Effector memory CD4-positive, alpha-beta T cell (primary cell): ENCODE data around the gene CNKSR1.

Experiments used
- DNase-seq, 3 donors: peaks; one replicate each; pipeline ENCODE4 v3.0.0-alpha.2; 2020
- H3K27ac ChIP-seq: 2 replicates; pipeline ENCODE4 v1.7.0; 2013; ENCODE audit warnings: mild to moderate bottlenecking, low read length, moderate library complexity; ENCODE audit not compliant: insufficient read depth, poor library complexity, severe bottlenecking
- H3K27me3 ChIP-seq: replicated peaks from 2 replicates; pipeline ENCODE4 v1.7.0; 2013; ENCODE audit warnings: mild to moderate bottlenecking, low read length; ENCODE audit not compliant: insufficient read depth, control insufficient read depth, poor library complexity, severe bottlenecking
- H3K36me3 ChIP-seq: 2 replicates; pipeline ENCODE4 v1.7.0; 2013; ENCODE audit warnings: mild to moderate bottlenecking, low read length, moderate library complexity; ENCODE audit not compliant: control insufficient read depth, insufficient read depth
- H3K4me1 ChIP-seq: 2 replicates; pipeline ENCODE4 v1.7.0; 2013; ENCODE audit warnings: low read length, mild to moderate bottlenecking; ENCODE audit not compliant: control insufficient read depth, insufficient read depth, poor library complexity, severe bottlenecking
- H3K4me3 ChIP-seq: 2 replicates; pipeline ENCODE4 v1.7.0; 2013; ENCODE audit warnings: low read length, low read depth, mild to moderate bottlenecking; ENCODE audit not compliant: insufficient read depth, poor library complexity, severe bottlenecking
- H3K9me3 ChIP-seq: 2 replicates; pipeline ENCODE4 v1.7.0; 2013; ENCODE audit warnings: mild to moderate bottlenecking, low read length, moderate library complexity; ENCODE audit not compliant: control insufficient read depth
- total RNA-seq, 3 donors: gene quantifications; one replicate each; lab custom pipeline; 2026; lab: John Stamatoyannopoulos, UW

Gene CNKSR1, protein sequence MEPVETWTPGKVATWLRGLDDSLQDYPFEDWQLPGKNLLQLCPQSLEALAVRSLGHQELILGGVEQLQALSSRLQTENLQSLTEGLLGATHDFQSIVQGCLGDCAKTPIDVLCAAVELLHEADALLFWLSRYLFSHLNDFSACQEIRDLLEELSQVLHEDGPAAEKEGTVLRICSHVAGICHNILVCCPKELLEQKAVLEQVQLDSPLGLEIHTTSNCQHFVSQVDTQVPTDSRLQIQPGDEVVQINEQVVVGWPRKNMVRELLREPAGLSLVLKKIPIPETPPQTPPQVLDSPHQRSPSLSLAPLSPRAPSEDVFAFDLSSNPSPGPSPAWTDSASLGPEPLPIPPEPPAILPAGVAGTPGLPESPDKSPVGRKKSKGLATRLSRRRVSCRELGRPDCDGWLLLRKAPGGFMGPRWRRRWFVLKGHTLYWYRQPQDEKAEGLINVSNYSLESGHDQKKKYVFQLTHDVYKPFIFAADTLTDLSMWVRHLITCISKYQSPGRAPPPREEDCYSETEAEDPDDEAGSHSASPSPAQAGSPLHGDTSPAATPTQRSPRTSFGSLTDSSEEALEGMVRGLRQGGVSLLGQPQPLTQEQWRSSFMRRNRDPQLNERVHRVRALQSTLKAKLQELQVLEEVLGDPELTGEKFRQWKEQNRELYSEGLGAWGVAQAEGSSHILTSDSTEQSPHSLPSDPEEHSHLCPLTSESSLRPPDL
- total RNA-seq: 1.6 to 2.6 (median 1.9) reads per million in 3 donors

DNA sequence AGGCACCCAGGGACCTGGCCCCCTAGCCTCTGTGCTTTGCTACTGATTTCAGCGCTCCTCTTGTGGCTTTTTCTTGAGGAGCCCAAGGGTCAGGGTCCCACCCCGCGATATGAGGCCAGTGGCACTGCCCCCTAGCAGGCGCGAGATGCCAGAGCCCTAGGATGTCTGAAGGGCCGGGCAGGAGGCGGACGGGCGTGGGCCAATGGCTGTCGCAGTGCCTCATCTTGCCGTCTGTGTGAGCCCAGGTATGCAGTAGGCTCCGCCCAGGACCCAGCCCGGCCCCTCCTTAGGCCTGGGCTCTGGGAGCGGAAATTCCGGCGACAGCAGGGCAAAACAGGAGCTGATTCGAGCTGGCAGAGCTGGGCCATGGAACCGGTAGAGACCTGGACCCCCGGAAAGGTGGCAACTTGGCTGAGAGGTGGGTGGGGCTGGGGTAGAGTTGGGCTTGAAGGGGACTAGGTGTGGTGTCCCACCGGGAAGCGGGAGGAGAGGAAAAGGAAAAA, at the start of gene CNKSR1:
Gene CNKSR1 (plus strand): TSS at position 310 of the 503 bp plus-strand sequence. CDS start 57 bp downstream, at position 367.
- Histone ChIP-seq H3K27ac (no peak within 1 kb of the TSS), H3K4me1 (no peaks in the 10 kb centered on the region), H3K36me3 (no peaks in the 10 kb centered on the region), H3K4me3 (no peak within 1 kb of the TSS), H3K27me3 (no peaks in the 10 kb centered on the region), H3K9me3 (no peaks in the 10 kb centered on the region)
- no peak for DNase-seq

DNA sequence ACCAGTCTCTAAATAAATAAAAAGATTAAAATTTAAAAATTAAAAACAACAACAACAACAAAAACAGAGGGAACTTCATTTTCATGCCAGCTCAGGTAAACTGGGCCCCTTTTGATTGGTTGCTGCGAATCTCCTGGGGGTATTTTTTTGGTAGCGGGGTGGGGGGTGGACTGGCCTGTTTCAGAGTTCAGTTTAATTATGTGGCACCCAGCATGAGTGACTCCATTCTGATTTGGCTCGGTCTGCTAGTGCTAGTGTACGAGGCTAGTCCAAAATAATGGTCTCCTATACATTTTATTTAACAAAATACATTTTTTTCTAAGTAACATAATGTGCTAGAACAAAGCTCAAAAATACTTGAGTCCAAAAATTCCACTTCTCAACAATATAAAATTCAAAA, 47.5 kb upstream of the CNKSR1 start:
- DNase-seq: no peak
- Histone ChIP-seq H3K27ac (no peak overlapping the region), H3K4me3 (no peak overlapping the region), H3K9me3 (no peaks in the 10 kb centered on the region), H3K36me3 (no peaks in the 10 kb centered on the region), H3K27me3 (no peaks in the 10 kb centered on the region), H3K4me1 (peaks cover 15% of the 10 kb centered on the region)

DNA sequence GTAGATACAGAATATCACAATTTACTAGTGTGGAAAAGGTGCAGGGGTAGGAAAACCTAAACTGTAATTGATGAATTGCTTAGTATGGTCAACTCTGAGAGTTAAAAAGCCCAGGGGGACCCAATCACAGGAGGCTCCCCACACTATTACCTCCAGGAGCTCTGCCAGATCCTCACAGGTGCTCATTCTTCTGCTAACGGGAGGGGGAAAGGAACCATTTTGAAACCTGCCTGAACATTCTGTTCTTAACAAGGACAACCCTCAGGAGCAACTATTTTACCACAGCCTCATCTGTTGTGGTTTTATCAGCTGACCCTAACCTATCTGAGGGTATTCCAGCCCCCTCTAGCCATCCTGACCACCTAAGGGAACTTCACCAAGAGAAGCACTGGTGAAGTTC, 46.6 kb upstream of the CNKSR1 start:
- Histone ChIP-seq H3K4me1 (peaks cover 14% of the 10 kb centered on the region), H3K27me3 (no peaks in the 10 kb centered on the region), H3K36me3 (no peaks in the 10 kb centered on the region), H3K9me3 (no peaks in the 10 kb centered on the region), H3K27ac (no peak overlapping the region), H3K4me3 (no peak overlapping the region)
- no peak for DNase-seq

DNA sequence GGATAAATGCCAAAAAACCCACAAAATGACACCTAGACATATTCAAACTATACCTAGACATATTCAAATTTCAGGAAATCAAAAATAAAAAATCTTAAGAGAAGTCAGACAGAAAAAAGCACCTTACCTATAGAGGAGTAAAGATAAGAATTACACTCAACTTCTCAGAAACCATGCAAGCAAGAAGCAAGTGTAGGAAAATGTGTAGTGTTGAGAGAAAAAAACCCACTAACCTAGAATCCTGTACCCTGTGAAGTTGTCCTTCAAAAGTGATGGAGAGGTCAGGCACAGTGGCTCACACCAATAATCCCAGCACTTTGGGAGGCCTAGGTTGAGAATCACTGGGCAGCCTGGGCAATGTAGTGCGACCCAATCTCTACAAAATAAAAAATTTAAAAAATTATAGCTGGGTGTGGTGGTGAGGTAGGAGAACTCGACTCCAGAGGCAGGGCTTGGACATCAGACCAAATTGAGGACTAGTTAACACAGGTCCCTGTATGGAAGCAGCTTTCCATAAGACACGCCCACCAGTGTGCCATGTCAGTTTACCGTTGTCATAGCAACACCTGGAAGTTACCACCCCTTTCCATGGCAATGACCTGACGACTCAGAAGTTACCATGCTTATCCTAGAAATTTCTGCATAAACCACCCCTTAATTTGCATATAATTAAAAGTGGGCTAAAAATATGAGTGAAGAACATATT, 45.0 kb upstream of the CNKSR1 start:
- no peaks in the 10 kb centered on the region for H3K36me3 ChIP-seq

DNA sequence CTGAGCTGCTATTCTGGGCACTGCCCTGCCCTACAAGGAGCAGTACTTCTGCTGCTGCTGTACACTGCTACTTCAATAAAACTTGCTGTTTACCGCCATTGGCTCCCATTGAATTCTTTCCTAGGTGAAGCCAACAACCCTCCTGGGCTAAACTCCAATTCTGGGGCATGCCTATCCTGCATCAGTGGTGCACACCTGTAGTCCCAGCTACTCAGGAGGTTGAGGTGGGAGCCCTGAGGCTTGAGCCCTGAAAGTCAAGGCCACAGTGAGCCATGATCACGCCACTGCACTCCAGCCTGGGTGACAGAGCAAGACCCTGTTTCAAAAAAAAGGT, 44.5 kb upstream of the CNKSR1 start:
- no peak overlapping the region for H3K4me3 ChIP-seq
- DNase-seq: no peak

More for the DNA sequence above, 45.0 kb upstream of the CNKSR1 start:
- Histone ChIP-seq H3K27me3 (no peaks in the 10 kb centered on the region), H3K27ac (no peak overlapping the region), H3K4me3 (no peak overlapping the region), H3K4me1 (peaks cover 7% of the 10 kb centered on the region), H3K9me3 (no peaks in the 10 kb centered on the region)
- DNase-seq: no peak

DNA sequence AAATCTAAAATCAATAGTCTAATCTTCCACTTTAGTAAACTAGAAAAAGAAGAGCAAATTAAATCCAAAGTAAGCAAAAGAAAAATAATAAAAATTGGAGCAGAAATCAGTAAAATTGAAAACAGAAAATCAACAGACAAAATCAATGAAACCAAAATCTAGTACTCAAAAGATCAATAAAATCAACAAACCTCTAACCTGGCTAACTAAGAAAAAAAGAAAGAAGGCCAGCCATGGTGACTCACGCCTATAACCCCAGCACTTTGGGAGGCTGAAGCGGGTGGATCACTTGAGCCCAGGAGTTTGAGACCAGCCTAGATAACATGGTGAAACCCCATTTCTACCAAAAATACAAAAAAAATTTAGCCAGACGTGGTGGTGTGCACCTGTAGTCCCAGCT, 42.8 kb upstream of the CNKSR1 start:
- DNase-seq: no peak
- Histone ChIP-seq H3K4me1 (no peaks in the 10 kb centered on the region), H3K4me3 (no peak overlapping the region), H3K36me3 (no peaks in the 10 kb centered on the region), H3K27ac (no peak overlapping the region), H3K9me3 (no peaks in the 10 kb centered on the region), H3K27me3 (no peaks in the 10 kb centered on the region)

More for the DNA sequence above, 44.5 kb upstream of the CNKSR1 start:
- Histone ChIP-seq H3K4me1 (peaks cover 2% of the 10 kb centered on the region), H3K36me3 (no peaks in the 10 kb centered on the region), H3K27ac (no peak overlapping the region), H3K9me3 (no peaks in the 10 kb centered on the region), H3K27me3 (no peaks in the 10 kb centered on the region)

DNA sequence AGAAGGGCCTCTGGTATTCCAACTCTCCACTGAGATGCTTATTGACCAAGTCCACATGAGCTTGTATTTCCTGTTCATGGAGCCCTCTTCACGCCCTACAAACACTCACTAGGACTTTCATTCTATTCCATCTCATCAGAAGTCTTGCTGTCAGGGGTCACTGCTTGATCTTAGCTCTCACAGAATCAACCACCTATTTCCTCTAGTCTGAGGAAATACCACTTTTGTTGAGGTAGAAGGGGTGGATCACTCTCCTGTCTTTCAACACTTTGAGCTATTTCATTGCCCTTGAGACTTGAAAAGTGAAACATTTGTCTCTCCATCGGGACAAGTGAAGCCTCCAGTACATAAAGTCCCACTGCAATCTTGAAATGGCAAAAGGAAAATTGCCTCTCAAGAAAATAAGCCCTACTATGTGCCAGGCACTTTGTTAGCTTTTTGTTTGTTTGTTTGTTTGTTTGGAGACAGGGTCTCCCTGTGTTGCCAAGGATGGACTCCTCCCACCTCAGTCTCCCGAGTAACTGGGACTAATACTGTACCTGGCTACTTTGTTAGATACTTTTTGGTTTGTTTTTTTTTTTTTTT, 38.2 kb upstream of the CNKSR1 start:
- H3K36me3 ChIP-seq: no peaks in the 10 kb centered on the region
- no peak for DNase-seq
- no peaks in the 10 kb centered on the region for H3K9me3 ChIP-seq
- no peaks in the 10 kb centered on the region for H3K4me1 ChIP-seq
- no peak overlapping the region for H3K27ac ChIP-seq
- H3K4me3 ChIP-seq: no peak overlapping the region
- no peaks in the 10 kb centered on the region for H3K27me3 ChIP-seq

DNA sequence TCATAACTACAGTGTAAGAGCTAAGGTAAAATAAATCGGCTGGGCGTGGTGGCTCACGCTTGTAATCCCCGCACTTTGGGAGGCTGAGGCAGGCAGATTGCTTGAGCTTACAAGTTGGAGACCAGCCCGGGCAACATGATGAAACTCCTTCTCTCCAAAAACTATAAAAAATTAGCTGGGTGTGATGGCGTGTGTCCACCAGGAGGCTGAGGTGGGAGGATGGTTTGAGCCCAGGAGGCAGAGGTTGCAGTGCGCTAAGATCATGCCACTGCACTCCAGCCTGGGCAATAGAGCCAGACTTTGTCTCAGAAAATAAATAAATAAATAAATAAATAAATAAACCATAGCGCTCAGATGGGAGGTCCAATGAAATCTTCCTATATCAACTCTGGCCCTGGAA, 35.1 kb upstream of the CNKSR1 start:
- Histone ChIP-seq H3K27ac (no peak overlapping the region), H3K4me3 (no peak overlapping the region)

DNA sequence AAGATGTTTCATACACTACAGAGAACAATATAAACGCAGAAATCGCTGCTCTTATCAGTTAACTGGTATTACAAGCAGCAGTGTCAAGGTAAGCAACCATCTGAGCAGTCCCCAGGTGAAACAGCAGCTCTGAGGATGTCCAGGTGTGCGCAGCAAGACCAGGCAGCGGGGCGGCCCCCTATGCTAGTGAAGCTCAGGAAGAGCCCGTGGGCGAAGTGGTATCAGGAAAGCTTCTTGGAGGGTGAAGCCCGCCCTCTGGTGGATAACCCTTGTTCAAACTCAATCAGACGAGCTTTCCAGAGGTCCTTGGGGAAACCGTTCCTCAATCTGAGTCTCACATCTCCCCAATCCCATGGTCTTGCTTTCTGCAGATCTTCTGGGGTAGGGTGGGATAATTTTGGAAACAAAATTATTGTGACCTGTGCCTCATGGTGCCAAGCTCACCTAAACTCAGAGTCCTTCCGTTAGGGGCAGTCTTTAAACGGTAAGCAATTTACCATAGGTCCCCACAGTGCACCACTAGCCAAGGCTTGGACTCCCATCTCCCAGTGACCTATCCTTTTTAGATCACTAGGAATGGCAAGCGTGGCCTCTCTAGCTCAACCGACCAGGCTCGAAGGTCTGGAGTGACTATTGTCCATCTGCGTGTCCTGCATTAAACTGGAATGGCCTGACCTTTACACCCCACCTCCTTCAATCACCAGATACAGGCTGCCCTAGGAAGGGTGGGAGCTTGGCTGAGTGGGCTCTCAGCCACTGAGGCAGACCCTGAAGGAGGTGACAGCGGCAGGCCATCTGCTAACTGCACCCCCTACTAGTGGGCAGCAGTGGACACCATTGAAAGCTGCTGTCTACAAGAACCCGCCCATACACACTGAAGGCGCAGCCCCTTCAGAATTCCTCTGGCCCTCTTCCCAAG, 32.0 kb upstream of the CNKSR1 start:
- no peaks in the 10 kb centered on the region for H3K9me3 ChIP-seq
- no peak overlapping the region for H3K4me3 ChIP-seq
- no peak overlapping the region for H3K27ac ChIP-seq
- H3K4me1 ChIP-seq: peaks cover 5% of the 10 kb centered on the region
- H3K27me3 ChIP-seq: no peaks in the 10 kb centered on the region
- peak; percentile 49 to 65 (median 51) for DNase-seq
- H3K36me3 ChIP-seq: no peaks in the 10 kb centered on the region

More for the DNA sequence above, 35.1 kb upstream of the CNKSR1 start:
- Histone ChIP-seq H3K36me3 (no peaks in the 10 kb centered on the region), H3K27me3 (no peaks in the 10 kb centered on the region), H3K4me1 (peaks cover 5% of the 10 kb centered on the region), H3K9me3 (no peaks in the 10 kb centered on the region)
- DNase-seq: no peak
